SKM-1 treated with dmso at 0.1 percent for 144 hours (cell line): Measurements from ENCODE around the gene AFM.

Experiments
- DNase-seq: peaks from one replicate; lab custom pipeline; 2025; ENCODE audit not compliant: unreplicated experiment; lab: John Stamatoyannopoulos, UW

The AFM gene

DNA sequence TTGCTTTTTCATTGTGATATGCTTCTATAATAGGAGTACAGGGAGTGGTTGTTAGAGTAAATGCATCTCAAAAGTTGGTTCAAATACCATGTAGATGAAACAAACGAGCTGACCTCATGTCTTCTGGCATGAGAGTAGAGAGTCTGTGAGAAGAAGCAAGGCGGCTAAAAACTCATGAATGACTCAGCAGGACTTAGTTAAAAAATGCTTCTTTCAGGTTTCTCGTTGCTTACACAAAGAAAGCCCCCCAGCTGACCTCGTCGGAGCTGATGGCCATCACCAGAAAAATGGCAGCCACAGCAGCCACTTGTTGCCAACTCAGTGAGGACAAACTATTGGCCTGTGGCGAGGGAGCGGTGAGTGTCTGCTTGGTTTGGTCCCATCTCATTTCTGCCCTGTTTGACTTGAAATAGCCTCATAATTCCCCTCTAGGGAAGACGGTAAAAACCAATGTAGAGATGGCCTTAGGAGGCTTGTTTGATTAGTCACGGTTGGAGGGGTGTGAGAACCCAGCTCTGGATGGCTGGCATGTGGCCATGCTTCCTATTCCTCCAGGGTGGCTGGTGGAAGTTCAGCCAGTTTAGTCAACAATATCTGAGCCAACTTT, 31.0 kb upstream of the AFM start:
- DNase-seq = no peak

DNA sequence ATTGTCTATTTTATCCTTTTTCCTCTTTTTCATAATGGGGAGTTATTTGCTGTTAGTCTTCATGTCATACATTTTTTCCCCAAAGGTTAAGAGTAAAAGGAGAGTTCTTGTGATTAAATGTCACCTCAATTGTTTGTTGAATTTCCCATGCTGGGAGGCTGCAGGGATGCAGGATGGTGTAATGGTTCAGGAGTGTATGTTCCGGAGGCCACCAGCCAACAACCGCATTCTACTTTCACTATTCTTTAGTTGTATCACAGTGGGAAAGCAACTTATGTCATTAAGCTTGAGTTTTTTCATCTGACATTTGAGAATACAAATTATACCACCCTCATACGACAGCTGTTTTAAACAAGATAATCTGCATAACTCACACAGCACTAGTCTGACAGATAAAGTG, 30.1 kb upstream of the AFM start:
- DNase-seq = no peak

DNA sequence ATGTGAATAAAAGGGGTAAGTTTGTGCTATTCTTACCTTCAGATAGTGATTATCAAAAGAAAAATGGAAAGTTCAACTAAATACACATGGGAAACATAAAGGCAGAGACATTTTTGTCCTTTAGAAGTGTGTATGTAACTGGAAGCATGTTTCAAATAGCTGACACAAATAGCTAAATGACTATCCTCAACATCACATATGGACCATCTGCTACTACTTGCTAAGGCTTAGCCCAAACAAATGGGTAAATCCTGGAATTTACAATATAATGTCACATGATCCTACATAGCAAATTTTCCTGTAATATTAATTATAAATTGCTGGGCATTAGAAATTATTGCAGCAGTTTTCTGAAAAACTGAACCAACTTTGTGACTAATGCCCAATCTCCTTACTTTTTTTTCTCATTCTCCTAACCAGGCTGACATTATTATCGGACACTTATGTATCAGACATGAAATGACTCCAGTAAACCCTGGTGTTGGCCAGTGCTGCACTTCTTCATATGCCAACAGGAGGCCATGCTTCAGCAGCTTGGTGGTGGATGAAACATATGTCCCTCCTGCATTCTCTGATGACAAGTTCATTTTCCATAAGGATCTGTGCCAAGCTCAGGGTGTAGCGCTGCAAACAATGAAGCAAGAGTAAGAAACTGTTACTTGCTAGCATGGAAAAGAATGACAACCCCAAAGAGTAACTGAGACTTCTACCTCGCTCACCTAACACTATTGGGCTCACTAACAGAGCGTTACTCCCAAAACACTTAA, 29.4 kb upstream of the AFM start:
- no peak for DNase-seq

DNA sequence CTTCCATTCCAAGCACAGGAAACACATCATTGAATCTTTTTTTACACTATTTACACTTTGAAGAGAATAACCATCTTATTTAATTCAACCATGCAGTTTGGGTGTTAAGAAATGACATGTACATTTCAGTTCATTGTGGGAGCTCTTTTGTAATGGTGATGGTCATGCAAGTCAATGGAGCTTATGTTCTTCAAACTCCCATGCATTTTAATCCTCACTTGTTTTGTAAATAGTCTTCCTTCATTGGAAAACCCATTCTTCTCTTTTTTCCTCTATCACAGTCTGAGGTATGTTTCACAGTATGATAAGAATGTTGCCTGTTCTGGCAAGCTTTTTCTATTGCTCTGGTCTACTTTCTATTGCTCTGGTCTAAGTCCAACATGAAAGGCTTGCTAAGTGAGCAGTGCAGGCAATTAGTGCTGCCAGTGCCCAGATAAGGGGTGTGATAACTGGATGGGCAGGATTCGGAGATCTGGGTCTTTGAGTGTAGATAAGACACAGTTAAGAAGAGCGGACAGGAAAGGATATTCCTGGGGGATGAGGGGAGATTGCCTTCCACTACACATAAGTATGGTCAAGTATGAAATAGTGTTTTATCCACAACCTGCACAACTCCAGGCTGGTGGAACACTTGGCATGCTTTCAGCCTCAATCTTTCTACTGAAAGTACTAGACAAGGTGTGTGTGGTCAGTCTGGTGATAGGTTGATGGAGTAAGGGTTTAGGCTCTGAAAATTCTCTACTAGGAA, 28.4 kb upstream of the AFM start:
- DNase-seq = no peak

- DNase-seq = no peak
These were observed 27.9 kb upstream of the AFM start for GRCh38 chr4:73453701-73454005.

DNA sequence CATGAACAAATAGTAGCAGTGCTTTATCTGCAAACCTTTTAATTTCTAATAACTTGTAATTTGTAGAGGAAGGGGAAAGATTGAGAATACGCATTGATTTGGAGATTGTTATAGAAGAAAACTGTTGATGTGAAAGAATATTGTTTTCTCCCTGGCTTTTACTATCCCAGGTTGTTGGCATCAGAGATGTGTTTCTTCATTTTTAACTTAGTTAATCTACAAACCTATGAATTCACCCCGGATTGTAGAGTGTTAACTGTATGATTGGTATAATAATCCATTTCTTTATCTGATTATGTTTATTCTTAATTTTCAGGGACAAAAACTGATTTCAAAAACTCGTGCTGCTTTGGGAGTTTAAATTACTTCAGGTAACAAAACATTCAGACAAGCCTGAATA, 26.6 kb upstream of the AFM start:
- DNase-seq = no peak

DNA sequence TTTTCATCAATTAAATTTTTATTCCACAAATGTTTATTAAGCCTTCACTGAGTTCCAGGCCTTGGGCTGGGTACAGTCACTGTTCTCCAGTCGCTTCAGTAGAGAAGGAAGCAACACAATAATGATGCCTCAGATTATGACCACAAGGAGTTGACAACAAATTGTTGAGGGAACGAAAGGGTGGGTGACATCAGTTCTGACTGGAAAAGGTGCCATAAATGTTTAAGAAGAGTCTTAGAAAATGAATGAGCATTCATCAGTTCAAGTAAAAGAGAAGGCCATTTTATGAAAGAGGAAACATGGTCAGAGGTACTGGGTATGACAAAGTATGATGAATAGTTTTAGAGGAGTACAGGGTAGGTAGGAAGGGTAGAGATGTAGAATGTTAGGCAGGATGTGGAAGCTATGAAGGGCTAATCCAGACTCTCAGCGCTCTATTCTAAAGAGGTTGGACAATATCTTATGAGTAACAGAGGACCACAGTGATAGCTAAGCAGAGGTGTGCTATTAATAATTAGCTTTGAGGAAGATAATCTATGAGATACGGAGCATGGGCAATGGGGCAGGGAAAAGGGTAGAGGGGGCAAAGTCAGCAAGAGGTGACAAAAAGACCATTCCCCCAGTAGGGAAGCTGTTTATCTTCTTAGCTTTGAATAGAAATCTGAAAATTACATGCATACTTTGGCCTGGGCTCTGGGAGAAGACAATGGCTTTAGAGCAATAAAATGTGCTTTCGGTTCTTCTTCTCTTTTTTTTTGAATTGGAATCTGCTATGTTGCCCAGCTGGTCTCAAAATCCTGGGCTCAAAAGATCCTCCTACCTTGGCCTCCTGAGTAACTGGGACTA, 25.1 kb upstream of the AFM start:
- no peak for DNase-seq

- DNase-seq = no peak
These were observed 23.1 kb upstream of the AFM start for GRCh38 chr4:73458184-73459047.

DNA sequence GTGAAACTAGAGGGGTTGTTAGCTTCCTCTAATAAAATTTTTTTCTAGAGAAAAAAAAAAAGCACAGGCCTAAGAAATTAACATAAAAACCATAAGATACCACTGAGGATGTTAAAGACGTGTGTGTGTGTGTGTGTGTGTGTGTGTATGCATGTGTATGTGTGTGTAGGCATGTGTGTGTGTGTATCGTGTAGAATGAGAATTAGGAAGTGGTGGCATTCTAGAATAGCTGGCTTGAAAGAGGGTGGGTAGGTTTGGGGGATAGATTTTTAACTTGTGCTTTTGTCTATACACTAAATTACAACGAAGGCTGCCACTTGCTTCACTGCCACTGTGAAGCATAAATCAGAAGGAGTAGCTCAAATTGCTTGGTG, 22.5 kb upstream of the AFM start:
- no peak for DNase-seq

GRCh38 chr4:73460913-73461522, 20.5 kb upstream of the AFM start:
- DNase-seq = no peak

DNA sequence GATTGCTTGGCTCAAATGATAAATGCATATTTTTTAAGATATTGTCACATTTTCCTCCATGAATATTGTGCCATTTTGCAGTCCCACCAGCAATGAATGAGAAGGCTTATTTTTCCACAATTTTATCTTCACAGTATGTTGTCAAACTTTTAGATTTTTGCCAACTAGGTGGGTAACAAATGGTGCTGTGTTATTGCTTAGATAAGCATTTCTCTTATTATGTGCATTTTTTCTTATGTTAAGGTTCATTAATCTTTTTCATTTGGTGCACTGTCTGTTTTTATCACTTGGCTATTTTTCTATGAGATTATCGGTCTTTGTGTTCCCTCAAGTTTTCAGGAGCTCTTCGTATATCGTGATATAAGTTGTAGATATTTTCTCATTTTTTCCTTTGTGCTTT, 13.4 kb upstream of the AFM start:
- no peak for DNase-seq

DNA sequence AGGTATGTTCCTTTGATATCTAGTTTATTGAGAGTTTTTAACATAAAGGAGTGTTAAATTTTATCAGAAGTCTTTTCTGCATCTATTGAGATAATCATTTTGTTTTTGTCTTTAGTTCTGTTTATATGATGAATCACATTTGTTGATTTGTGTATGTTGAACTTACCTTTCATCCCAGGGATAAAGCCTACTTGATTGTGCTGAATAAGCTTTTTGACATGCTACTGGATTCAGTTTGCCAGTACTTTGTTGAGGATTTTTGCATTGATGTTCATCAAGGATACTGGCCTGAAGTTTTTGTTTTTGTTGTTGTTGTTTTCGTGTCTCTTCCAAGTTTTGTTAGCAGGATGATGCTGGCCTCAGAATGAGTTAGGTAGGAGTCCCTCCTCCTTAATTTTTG, 10.8 kb upstream of the AFM start:
- DNase-seq = no peak

DNA sequence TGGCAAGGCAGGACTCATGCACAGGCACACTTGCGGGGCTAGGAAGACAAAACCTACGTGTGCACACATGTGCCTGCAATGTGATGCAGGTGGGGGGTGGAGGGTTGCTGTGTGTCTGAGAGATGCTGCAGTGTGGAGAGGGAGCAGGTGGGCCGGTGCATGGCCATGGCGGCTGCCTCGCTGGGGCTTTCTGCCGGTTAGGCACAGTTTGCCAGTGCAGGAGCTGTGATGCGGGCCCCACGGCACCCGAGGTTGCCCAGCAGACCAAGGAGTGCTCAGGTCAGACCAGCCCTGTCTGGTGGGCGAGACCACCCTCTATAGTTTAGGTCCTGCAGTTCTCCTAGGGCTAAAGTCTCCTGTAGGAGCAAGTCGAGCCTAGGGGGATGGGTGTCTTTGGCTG, 4.4 kb upstream of the AFM start:
- no peak for DNase-seq

DNA sequence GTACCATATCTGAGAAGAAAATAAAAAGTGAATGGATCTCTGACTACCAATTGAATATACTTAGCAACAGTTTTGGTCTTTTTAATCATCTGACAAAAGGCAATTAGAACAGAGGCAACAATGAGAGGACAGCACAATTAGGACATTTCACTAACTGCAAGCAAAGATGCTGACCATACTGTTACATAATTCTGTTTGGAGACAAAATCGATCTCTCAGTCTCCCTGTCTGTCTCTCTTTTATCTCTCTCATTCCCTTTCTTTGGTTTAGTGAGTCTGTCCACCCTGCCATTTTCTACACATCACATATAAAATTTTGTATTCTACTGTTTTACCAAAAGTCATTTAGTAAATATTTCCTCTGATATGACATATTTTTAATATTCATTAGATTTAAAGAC, 2.2 kb upstream of the AFM start:
- no peak for DNase-seq

DNA sequence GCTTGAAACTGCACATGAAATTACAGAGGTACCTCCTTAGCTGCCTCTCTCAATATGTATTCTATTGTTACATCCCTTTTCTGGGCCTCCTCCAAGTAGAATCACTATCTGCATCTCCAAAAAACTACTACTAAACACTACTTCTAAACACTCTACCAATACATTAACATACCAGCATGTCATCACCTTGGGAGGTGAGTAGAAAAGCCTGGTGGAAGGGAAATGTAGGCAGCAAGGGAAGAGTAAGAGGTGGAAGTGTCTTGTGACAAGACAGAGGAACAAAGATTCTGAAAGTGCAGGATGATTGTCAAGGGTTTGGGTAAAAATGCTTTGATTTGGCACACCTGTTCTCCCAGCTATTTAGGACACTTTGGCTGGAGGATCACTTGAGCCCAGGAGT, 3.5 kb downstream of the AFM start:
- DNase-seq = no peak

GRCh38 chr4:73485596-73485995, 4.1 kb downstream of the AFM start:
- no peak for DNase-seq

DNA sequence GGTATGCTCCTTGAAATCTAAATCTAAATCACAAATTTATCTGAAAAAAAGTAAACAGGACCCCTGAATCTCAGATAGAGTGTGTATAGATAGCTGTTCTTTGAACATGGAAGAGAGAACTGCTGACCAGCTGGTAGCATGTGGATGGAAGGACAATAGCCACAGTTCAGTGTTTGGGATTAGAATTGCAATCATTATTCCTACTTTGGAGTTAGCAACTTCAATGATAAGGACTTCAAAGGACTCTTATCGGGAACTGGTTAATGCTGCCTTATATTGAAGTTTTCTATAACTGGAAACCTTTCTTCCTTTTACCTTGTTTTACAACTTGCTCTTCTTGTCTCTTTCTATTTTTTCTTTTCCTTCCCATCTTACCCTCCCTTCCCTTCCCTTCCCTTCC, 5.0 kb downstream of the AFM start:
- DNase-seq = no peak

DNA sequence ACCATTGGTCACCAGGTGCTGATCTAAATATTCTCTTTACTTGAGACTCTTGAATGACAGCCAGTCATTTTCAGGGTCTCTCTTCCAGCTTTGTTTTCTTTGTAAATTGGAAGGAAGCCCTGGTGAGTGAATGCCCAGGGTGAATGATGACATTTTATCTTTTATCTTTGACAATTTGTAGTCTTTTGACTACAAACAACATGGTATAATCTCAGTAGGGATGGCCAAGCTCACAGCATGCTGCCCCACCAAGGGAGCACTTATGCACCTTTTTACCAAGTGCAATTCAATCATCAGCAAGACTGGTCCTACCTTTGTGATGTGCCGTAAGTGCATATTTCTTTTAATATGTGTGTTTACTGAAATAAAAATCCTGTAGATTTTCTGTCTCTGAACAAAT, 5.7 kb downstream of the AFM start:
- DNase-seq = no peak

GRCh38 chr4:73499996-73500765, 18.6 kb downstream of the AFM start:
- no peak for DNase-seq
